HG03060 (cell line): ENCODE results near the gene OR51B4.
"Not testable (repeated sequence)": the region's sequence is repeated elsewhere in the genome, so short reads cannot be mapped to it uniquely, and the experiment has no call there.

Experiments used
- ATAC-seq: cut with Tn5 transposase; IDR thresholded peaks from one replicate; pipeline ENCODE4 v1.9.1; 2021; ENCODE audit warnings: low read depth, moderate number of reproducible peaks; ENCODE audit not compliant: unreplicated experiment

The OR51B4 gene

GRCh38 chr11:5301846-5302245 is at the start of gene OR51B4:
OR51B4 (minus strand) TSS chr11:5301946; CDS start chr11:5301946, 0 bp downstream.
- ATAC-seq = no peak

- ATAC-seq = no peak
Measured at GRCh38 chr11:5351208-5351607, 49.5 kb upstream of the OR51B4 start, which contains the start of gene OR51B6. OR51B6 (plus strand) TSS chr11:5351508; CDS start chr11:5351508, 0 bp downstream.

- ATAC-seq = no peak
Measured at GRCh38 chr11:5349550-5349949, 47.8 kb upstream of the OR51B4 start.

GRCh38 chr11:5348551-5349194 is 46.9 kb upstream of the OR51B4 start:
- no peak for ATAC-seq

GRCh38 chr11:5345831-5346230 is 44.1 kb upstream of the OR51B4 start:
- no peak for ATAC-seq

- no peak for ATAC-seq
Measured at GRCh38 chr11:5343474-5344335, 42.0 kb upstream of the OR51B4 start, which contains the start of gene OR51B5. OR51B5 (minus strand) TSS chr11:5343524; CDS start chr11:5343524, 0 bp downstream.

- peak; percentile 59 for ATAC-seq
Measured at GRCh38 chr11:5339771-5340322, 38.1 kb upstream of the OR51B4 start.

- ATAC-seq = not testable (repeated sequence)
Measured at GRCh38 chr11:5337253-5337652, 35.5 kb upstream of the OR51B4 start.

- ATAC-seq = no peak
Measured at GRCh38 chr11:5336331-5336730, 34.6 kb upstream of the OR51B4 start.

GRCh38 chr11:5335170-5335569 is 33.4 kb upstream of the OR51B4 start:
- no peak for ATAC-seq

GRCh38 chr11:5324197-5324596 is 22.5 kb upstream of the OR51B4 start, which contains the start of gene OR51B2:
OR51B2 (minus strand) TSS chr11:5324297; CDS start chr11:5324297, 0 bp downstream.
- no peak for ATAC-seq

- no peak for ATAC-seq
Measured at GRCh38 chr11:5317292-5317691, 15.5 kb upstream of the OR51B4 start.

GRCh38 chr11:5313326-5314023 is 11.7 kb upstream of the OR51B4 start:
- ATAC-seq = not testable (repeated sequence)

- no peak for ATAC-seq
Measured at GRCh38 chr11:5310423-5310822, 8.7 kb upstream of the OR51B4 start.

- no peak for ATAC-seq
Measured at GRCh38 chr11:5307256-5308019, 5.7 kb upstream of the OR51B4 start.

GRCh38 chr11:5304046-5304445 is 2.3 kb upstream of the OR51B4 start:
- ATAC-seq = no peak

- no peak for ATAC-seq
Measured at GRCh38 chr11:5303626-5304025, 1.9 kb upstream of the OR51B4 start.

GRCh38 chr11:5300251-5300650 is 1.5 kb downstream of the OR51B4 start:
- ATAC-seq = no peak

GRCh38 chr11:5298451-5298850 is 3.3 kb downstream of the OR51B4 start:
- ATAC-seq = no peak
